GM10266 (cell line): ENCODE data around the gene PPHLN1.
A peak's percentile ranks its signal among the peaks of the same experiment; 100 is the strongest.

Experiments used
- DNase-seq: peaks from one replicate; pipeline ENCODE4 v3.0.0; 2012; ENCODE audit errors: extremely low spot score
- CTCF ChIP-seq: IDR thresholded peaks from 2 replicates; pipeline ENCODE4 v1.5.1; 2012; ENCODE audit warnings: mild to moderate bottlenecking, low read depth; ENCODE audit not compliant: control insufficient read depth, insufficient read depth; ENCODE audit errors: missing control alignments

Gene PPHLN1

GRCh38 chr12:42482041-42482747 lies 156.2 kb downstream of the PPHLN1 start:
- no peak for DNase-seq
- no peak for TF ChIP-seq CTCF

GRCh38 chr12:42482748-42483520 lies 157.0 kb downstream of the PPHLN1 start:
- peak; percentile 91 for DNase-seq
- peak; percentile 95 for TF ChIP-seq CTCF

- DNase-seq: peak; percentile 57
- TF ChIP-seq CTCF: no peak
These were observed 157.5 kb downstream of the PPHLN1 start for GRCh38 chr12:42483521-42483790.

GRCh38 chr12:42484996-42485395 lies 159.0 kb downstream of the PPHLN1 start:
- DNase-seq: no peak
- TF ChIP-seq CTCF: no peak

- TF ChIP-seq CTCF: no peak
- DNase-seq: no peak
These were observed 159.9 kb downstream of the PPHLN1 start for GRCh38 chr12:42485823-42486222.

DNA sequence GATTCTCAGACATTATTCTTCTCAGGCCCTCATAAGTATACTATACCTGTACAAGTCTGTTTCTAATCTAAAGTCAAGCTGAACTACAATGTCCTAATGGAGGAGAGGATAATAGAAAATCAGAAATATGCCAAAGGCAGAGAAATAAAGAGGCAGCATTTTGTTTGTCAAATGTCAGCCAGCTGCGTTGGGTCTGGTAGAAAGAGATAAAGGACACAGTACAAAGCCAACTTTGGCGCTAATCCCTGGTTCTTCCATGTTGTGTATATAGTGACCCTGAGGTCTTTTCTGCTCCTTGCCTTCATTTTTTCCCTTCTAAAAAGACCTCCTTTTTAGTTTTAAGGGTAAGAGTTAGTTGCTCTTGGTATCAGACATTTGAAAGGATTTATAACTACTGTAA lies 160.4 kb downstream of the PPHLN1 start:
- TF ChIP-seq CTCF: no peak
- no peak for DNase-seq

DNA sequence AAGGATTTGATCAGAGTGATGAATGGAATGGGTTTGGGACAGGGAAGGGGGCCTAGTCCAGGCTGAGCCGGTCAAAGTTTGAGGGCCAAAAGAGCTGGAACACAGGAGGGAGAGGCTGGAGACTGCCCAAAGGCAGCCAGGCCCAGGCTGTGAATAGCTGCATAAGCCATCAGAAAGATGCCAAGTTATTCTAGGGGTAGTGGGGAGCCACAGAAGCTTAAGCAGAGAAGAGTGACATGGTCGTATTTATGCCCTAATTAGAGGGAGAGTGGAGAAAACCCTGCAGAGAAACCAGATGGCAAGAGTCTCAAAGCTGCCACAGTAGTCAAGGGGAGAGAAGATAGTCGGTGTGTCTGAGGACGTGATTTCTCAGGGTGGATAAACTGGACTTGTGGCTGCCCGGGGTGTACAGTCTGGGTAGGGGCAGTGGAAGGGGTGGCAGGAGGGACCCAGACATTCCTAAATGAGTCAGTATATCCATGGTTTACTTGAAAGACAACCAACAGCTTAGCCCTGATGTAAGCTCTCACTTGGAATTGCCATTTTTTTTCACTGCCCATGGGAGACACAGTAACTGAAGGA lies 164.4 kb downstream of the PPHLN1 start:
- DNase-seq: no peak
- no peak for TF ChIP-seq CTCF
